GM12878 (cell line): ENCODE data around the gene GPT2. TPM values are rescaled to one million over a fixed set of nuclear protein-coding genes. Genes with fewer than 3 reads are reported as not detected.

ENCODE experiments used
- ATAC-seq: fragments of 200-7000 bp; cut with Tn5 transposase; 3 replicates; pipeline ENCODE4 v1.9.1; 2020; ENCODE audit warnings: mild to moderate bottlenecking, moderate library complexity
- BruUV-seq: library from RNA; stranded (reverse); fragments of 400-500 nt; replicated peaks from 2 replicates; lab custom pipeline; 2021; lab: Mats Ljungman, UMichigan
- CTCF ChIA-PET: fragments of 300-600 bp; sonication (Branson Sonifier 250); formaldehyde crosslinking; extraction: SDS; loops from one replicate; lab custom pipeline; 2021; ENCODE audit warnings: inconsistent platforms; lab: Yijun Ruan, JAX
- POLR2A ChIA-PET: fragments of 350-600 bp; formaldehyde crosslinking; extraction: SDS; loops from one replicate; lab custom pipeline; 2021; ENCODE audit warnings: inconsistent platforms; lab: Charles Lee
- RAD21 ChIA-PET: fragments of 300-600 bp; sonication (Branson Sonifier 250); formaldehyde crosslinking; loops from one replicate; lab custom pipeline; 2023; ENCODE audit warnings: antibody characterized with exemption; ENCODE audit not compliant: unreplicated experiment; lab: Charles Lee
- SMC1A ChIA-PET: fragments of 300-600 bp; sonication (Branson Sonifier 250); formaldehyde crosslinking; loops from one replicate; lab custom pipeline; 2023; ENCODE audit not compliant: unreplicated experiment, uncharacterized antibody; lab: Charles Lee
- DNase-seq: peaks from one replicate; pipeline ENCODE4 v3.0.0-alpha.2; 2011; ENCODE audit warnings: low read depth, low spot score
- FAIRE-seq: peaks from 3 replicates; lab custom pipeline; 2011; peaks lifted over from hg19 to GRCh38; lab: Jason Lieb, UNC
- H2AFZ ChIP-seq: 2 replicates; pipeline ENCODE4 v1.6.0; 2011; ENCODE audit warnings: low read depth, low read length, control low read depth; ENCODE audit not compliant: control insufficient read depth
- H3K27ac ChIP-seq: 2 replicates; pipeline ENCODE4 v1.5.1; 2011; ENCODE audit warnings: control low read depth; ENCODE audit not compliant: control insufficient read depth, insufficient read depth
- H3K27me3 ChIP-seq, 2 experiments: replicated peaks in 1 of 2; 2 replicates each; pipeline versions ENCODE4 v1.6.0 to v1.6.1; 2011; ENCODE audit warnings: low read length in 1 of 2; ENCODE audit not compliant: control insufficient read depth in 2 of 2, insufficient read depth in 2 of 2
- H3K36me3 ChIP-seq, 2 experiments: 2 replicates each; pipeline ENCODE4 v1.5.1; 2011; ENCODE audit warnings: low read length in 1 of 2; ENCODE audit not compliant: control insufficient read depth in 2 of 2, insufficient read depth in 2 of 2
- H3K4me1 ChIP-seq: 2 replicates; pipeline ENCODE4 v1.6.1; 2011; ENCODE audit warnings: mild to moderate bottlenecking, low read length, moderate library complexity, mixed read lengths; ENCODE audit not compliant: control insufficient read depth, insufficient read depth
- H3K4me2 ChIP-seq: 2 replicates; pipeline ENCODE4 v1.6.0; 2011; ENCODE audit warnings: control low read depth; ENCODE audit not compliant: control insufficient read depth, insufficient read depth
- H3K4me3 ChIP-seq: fragments of 200-600 bp; sonication (generic); 2 replicates; pipeline ENCODE4 v1.5.1; 2016
- H3K79me2 ChIP-seq: 2 replicates; pipeline ENCODE4 v1.6.0; 2011; ENCODE audit warnings: low read length; ENCODE audit not compliant: control insufficient read depth, insufficient read depth
- H3K9ac ChIP-seq: 2 replicates; pipeline ENCODE4 v1.8.0; 2011; ENCODE audit warnings: low read length, control low read depth, mixed read lengths; ENCODE audit not compliant: control insufficient read depth, insufficient read depth
- H3K9me3 ChIP-seq: replicated peaks from 3 replicates; pipeline ENCODE4 v1.5.1; 2011; ENCODE audit warnings: mild to moderate bottlenecking, low read length; ENCODE audit not compliant: control insufficient read depth, insufficient read depth
- H4K20me1 ChIP-seq: 2 replicates; pipeline ENCODE4 v1.6.0; 2011; ENCODE audit not compliant: control insufficient read depth, insufficient read depth
- ATF7 ChIP-seq: fragments of 450-650 bp; IDR thresholded peaks from 2 replicates; pipeline ENCODE4 v1.6.1; 2016; ENCODE audit warnings: low read depth, mild to moderate bottlenecking
- BCL3 ChIP-seq: IDR thresholded peaks from 2 replicates; pipeline ENCODE4 v1.6.1; 2011; ENCODE audit warnings: borderline replicate concordance, low read depth, mild to moderate bottlenecking, moderate library complexity, low read length; ENCODE audit not compliant: insufficient read depth, poor library complexity, severe bottlenecking
- EZH2 ChIP-seq: IDR thresholded peaks from 2 replicates; pipeline ENCODE4 v1.6.1; 2012; ENCODE audit warnings: low read depth, mild to moderate bottlenecking, control low read depth, inconsistent platforms, low read length, borderline replicate concordance; ENCODE audit not compliant: control insufficient read depth
- IKZF2 ChIP-seq, 2 experiments: fragments of 450-650 bp; IDR thresholded peaks; 2 replicates each; pipeline ENCODE4 v1.6.1; 2017; ENCODE audit warnings: mild to moderate bottlenecking in 2 of 2, moderate library complexity in 2 of 2
- IRF5 ChIP-seq: fragments of 450-650 bp; IDR thresholded peaks from 2 replicates; pipeline ENCODE4 v1.6.1; 2017; ENCODE audit warnings: borderline replicate concordance
- NFYA ChIP-seq: IDR thresholded peaks from 2 replicates; pipeline ENCODE4 v1.6.1; 2011; ENCODE audit warnings: low read depth, mild to moderate bottlenecking, low read length, improper control_type of control experiment, borderline replicate concordance
- NR2C1 ChIP-seq: fragments of 450-650 bp; IDR thresholded peaks from 2 replicates; pipeline ENCODE4 v1.6.1; 2017; ENCODE audit warnings: antibody characterized with exemption, mild to moderate bottlenecking, moderate library complexity
- PBX3 ChIP-seq: IDR thresholded peaks from 2 replicates; pipeline ENCODE4 v1.6.1; 2011; ENCODE audit warnings: mild to moderate bottlenecking, low read depth, low read length, moderate library complexity; ENCODE audit not compliant: insufficient replicate concordance
- RB1 ChIP-seq: fragments of 450-650 bp; formaldehyde crosslinking; IDR thresholded peaks from 2 replicates; pipeline ENCODE4 v1.6.1; 2017; ENCODE audit warnings: mild to moderate bottlenecking, borderline replicate concordance
- SMC3 ChIP-seq: IDR thresholded peaks from 2 replicates; pipeline ENCODE4 v1.6.1; 2011; ENCODE audit warnings: low read length, improper control_type of control experiment, borderline replicate concordance
- USF1 ChIP-seq: IDR thresholded peaks from 2 replicates; pipeline ENCODE4 v1.6.1; 2011; ENCODE audit warnings: borderline replicate concordance, low read depth, mild to moderate bottlenecking, moderate library complexity, mixed read lengths, low read length; ENCODE audit not compliant: insufficient read depth; ENCODE audit errors: extremely low read length
- ZBTB40 ChIP-seq: fragments of 450-650 bp; IDR thresholded peaks from 2 replicates; pipeline ENCODE4 v1.6.1; 2016; ENCODE audit warnings: mild to moderate bottlenecking, moderate library complexity, borderline replicate concordance
- ZNF274 ChIP-seq: IDR thresholded peaks from one replicate; pipeline ENCODE4 v1.8.0; 2011; ENCODE audit not compliant: insufficient read length, insufficient read depth
- WGBS: methylation state at CpG from one replicate; pipeline ENCODE4 v1.1.6; 2016; ENCODE audit warnings: low lambda C conversion rate; ENCODE audit not compliant: insufficient replicate concordance, insufficient coverage; ENCODE audit errors: missing lambda C conversion rate; 5-methylcytosine and 5-hydroxymethylcytosine counted together
- in situ Hi-C: fragments of 300-500 bp; cut with MboI; formaldehyde crosslinking; loops from 9 replicates; pipeline ENCODE4 v1.14.3; 2018; ENCODE audit warnings: mixed read lengths
- intact Hi-C: fragments of 100-400 bp; cut with micrococcal nuclease; formaldehyde crosslinking; loops from one replicate; pipeline ENCODE4 v1.14.2; 2022; ENCODE audit not compliant: unreplicated experiment
- polyA plus RNA-seq, 11 experiments: library from polyadenylated mRNA; depleted of rRNA in 4 of 11; unstranded in 6 of 11; stranded (reverse) in 5 of 11; fragments of >200 nt; fragmentation: Nextera tagmentation in 4 of 11; fragmentation: Illumina TruSeq in 1 of 11; extraction: Ambion mirVana in 4 of 11; extraction: Trizol in 1 of 11; gene quantifications; 1 replicate in 1 of 11; 2 replicates in 10 of 11; pipeline versions ENCODE4 v1.2.1 to v1.2.3, GENCODE V29; 2011 to 2016; ENCODE audit warnings: inconsistent platforms in 2 of 11, missing spikeins in 2 of 11, low read depth in 1 of 11
- total RNA-seq, 4 experiments: library from RNA; depleted of rRNA in 3 of 4; stranded (reverse); fragments of >200 nt in 3 of 4; fragmentation: Illumina TruSeq in 1 of 4; extraction: Trizol in 1 of 4; gene quantifications; 2 replicates each; pipeline versions ENCODE4 v1.2.1 to v1.2.3, GENCODE V29; 2013 to 2021

GPT2 gene
- total and polyA plus RNA-seq, 10 of the 15 experiments (the other 5 are each of a cell fraction or from before 2014, with no cell fraction given): 0.45 to 9.9 (median 4.3) TPM

GRCh38 chr16:46897471-46897870 is 13.3 kb downstream of the GPT2 start (continued):
- TF ChIP-seq ZBTB40 (no peak), IKZF2 (IDR thresholded peaks at IDR 0.05) (no peak), NFYA (no peak), IRF5 (no peak)

- H3K27ac ChIP-seq: no peak overlapping the region
- no TSS peak for BruUV-seq
- H3K4me1 ChIP-seq: no peaks in the 10 kb centered on the region
- H3K9me3 ChIP-seq: no peaks in the 10 kb centered on the region
- no peaks in the 10 kb centered on the region for H3K27me3 ChIP-seq
- H3K79me2 ChIP-seq: no peaks in the 10 kb centered on the region
- FAIRE-seq (no peak), DNase-seq (no peak), ATAC-seq (no peak)
- ChIA-PET CTCF (interaction anchor here (1.6 kb wide), 1 partner anchor 11 kb away, joined by 6 read pairs; no protein-coding TSS in a partner anchor), POLR2A (no interaction called here), RAD21 (no interaction called here), SMC1A (no interaction called here)
- H3K4me2 ChIP-seq: no peak overlapping the region
- no peaks in the 10 kb centered on the region for H4K20me1 ChIP-seq
- intact Hi-C loops: no loop called here
- H2AFZ ChIP-seq: no peak overlapping the region
- in situ Hi-C loops: no loop called here
- WGBS: 89% methylated on average over 13 of the region's 13 CpGs
- no peak overlapping the region for H3K9ac ChIP-seq
- H3K36me3 ChIP-seq: no peaks in the 10 kb centered on the region; a peak in 1 of 4 replicates
- no peak overlapping the region for H3K4me3 ChIP-seq
- TF ChIP-seq NR2C1 (no peak), BCL3 (no peak), SMC3 (no peak), ZNF274 (no peak), EZH2 (no peak), RB1 (no peak), ATF7 (no peak), PBX3 (no peak), USF1 (no peak)
Measured at GRCh38 chr16:46898006-46898405, 13.8 kb downstream of the GPT2 start.
